HCT116 (cell line): Measurements from ENCODE around the gene PRKCH.

Experiments
- CTCF ChIP-seq, 3 experiments: fragments of 200-600 bp in 1 of 3; sonication (generic) in 1 of 3; IDR thresholded peaks in 2 of 3; conservative IDR thresholded peaks in 1 of 3; 2 replicates each; pipeline ENCODE4 v1.5.1; 2012 to 2017; ENCODE audit warnings: low read depth in 2 of 3, low read length in 2 of 3, antibody characterized with exemption in 1 of 3, borderline replicate concordance in 1 of 3, control low read depth in 1 of 3, mild to moderate bottlenecking in 1 of 3, mixed read lengths in 1 of 3, mixed run types in 1 of 3, moderate library complexity in 1 of 3; ENCODE audit not compliant: insufficient read depth in 1 of 3
- EZH2 ChIP-seq: fragments of 200-600 bp; sonication (generic); IDR thresholded peaks from 2 replicates; pipeline ENCODE4 v1.6.1; 2017; ENCODE audit warnings: antibody characterized with exemption, mixed run types
- FOSL1 ChIP-seq: IDR thresholded peaks from 2 replicates; pipeline ENCODE4 v1.6.1; 2012; ENCODE audit warnings: low read depth
- JUND ChIP-seq: IDR thresholded peaks from 2 replicates; pipeline ENCODE4 v1.6.1; 2012
- MAX ChIP-seq: IDR thresholded peaks from 2 replicates; pipeline ENCODE4 v1.6.1; 2012
- POLR2A ChIP-seq: IDR thresholded peaks from 2 replicates; pipeline ENCODE4 v1.7.0; 2011; ENCODE audit warnings: borderline replicate concordance; ENCODE audit not compliant: insufficient read depth, insufficient read length; ENCODE audit errors: extremely low read depth
- POLR2AphosphoS5 ChIP-seq: IDR thresholded peaks from 2 replicates; pipeline ENCODE4 v1.6.1; 2011; ENCODE audit warnings: mild to moderate bottlenecking, low read depth, low read length, moderate library complexity
- SIN3A ChIP-seq: IDR thresholded peaks from 2 replicates; pipeline ENCODE4 v1.6.1; 2012; ENCODE audit warnings: low read depth
- ZBTB33 ChIP-seq: IDR thresholded peaks from 2 replicates; pipeline ENCODE4 v1.6.1; 2011; ENCODE audit warnings: mild to moderate bottlenecking, low read length, moderate library complexity; ENCODE audit not compliant: insufficient replicate concordance; ENCODE audit errors: extremely low read depth

DNA sequence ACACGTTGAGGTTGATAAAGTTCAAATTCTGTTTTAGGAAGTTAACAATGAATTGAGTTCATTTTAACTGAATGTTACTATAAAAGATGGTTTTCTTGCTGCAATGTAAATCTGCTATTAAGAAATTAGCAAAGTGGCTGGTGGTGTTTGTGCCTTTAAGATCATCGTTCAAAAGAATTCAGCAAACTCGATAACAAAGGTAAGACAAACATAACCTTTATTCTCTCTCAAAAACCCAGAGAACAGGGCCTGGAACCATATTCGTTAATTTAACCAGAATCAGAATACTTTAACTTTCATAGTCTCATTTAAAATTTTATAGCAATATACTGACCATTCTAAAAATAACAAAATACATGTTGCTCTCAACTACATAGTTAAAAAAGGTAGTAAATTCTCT is 43.6 kb upstream of the PRKCH start:
- TF ChIP-seq POLR2AphosphoS5, result no peak
- no peak for TF ChIP-seq EZH2
- no peak for TF ChIP-seq CTCF (IDR thresholded peaks at IDR 0.05 in 2 of 3, conservative IDR thresholded peaks at IDR 0.05 in 1 of 3; ENCODE audit: borderline replicate concordance in 1 of 3, insufficient read depth in 1 of 3, low read depth in 2 of 3, low read length in 2 of 3)
- TF ChIP-seq SIN3A, result no peak
- TF ChIP-seq JUND, result no peak
- TF ChIP-seq ZBTB33, result no peak
- TF ChIP-seq POLR2A, result no peak
- no peak for TF ChIP-seq FOSL1
- TF ChIP-seq MAX, result no peak
